ENCODE data around the gene TIMM23B.
"Not testable (repeated sequence)": the region's sequence is repeated elsewhere in the genome, so short reads cannot be mapped to it uniquely, and the experiment has no call there.

The TIMM23B gene

GRCh38 chr10:49941447-49942338, at the start of gene TIMM23B, which contains the start of gene PARG:
Gene TIMM23B, plus strand, starts transcription at chr10:49942053. Its CDS starts 142 bp downstream, at chr10:49942195.
Gene PARG, minus strand, starts transcription at chr10:49942027. Its CDS starts 302 bp downstream, at chr10:49941725.
- peak; percentile 67 for DNase-seq

- not testable (repeated sequence) for DNase-seq
Observed at GRCh38 chr10:49899999-49900398, 41.9 kb upstream of the TIMM23B start.

- DNase-seq = not testable (repeated sequence)
Observed at GRCh38 chr10:49900406-49900805, 41.4 kb upstream of the TIMM23B start.

- DNase-seq = not testable (repeated sequence)
Observed at GRCh38 chr10:49903829-49904228, 38.0 kb upstream of the TIMM23B start.

- DNase-seq = not testable (repeated sequence)
Observed at GRCh38 chr10:49908290-49909080, 33.4 kb upstream of the TIMM23B start.

- DNase-seq = not testable (repeated sequence)
Observed at GRCh38 chr10:49910295-49910694, 31.6 kb upstream of the TIMM23B start.

- DNase-seq = not testable (repeated sequence)
Observed at GRCh38 chr10:49916451-49916850, 25.4 kb upstream of the TIMM23B start.

GRCh38 chr10:49917927-49918326, 23.9 kb upstream of the TIMM23B start:
- DNase-seq = not testable (repeated sequence)

- DNase-seq = not testable (repeated sequence)
Observed at GRCh38 chr10:49922041-49922440, 19.8 kb upstream of the TIMM23B start.

GRCh38 chr10:49923572-49923971, 18.3 kb upstream of the TIMM23B start:
- not testable (repeated sequence) for DNase-seq

GRCh38 chr10:49931276-49931675, 10.6 kb upstream of the TIMM23B start:
- not testable (repeated sequence) for DNase-seq

- DNase-seq = not testable (repeated sequence)
Observed at GRCh38 chr10:49931959-49932728, 9.7 kb upstream of the TIMM23B start.

GRCh38 chr10:49942339-49942705, 469 bp downstream of the TIMM23B start:
- DNase-seq = not testable (repeated sequence)

- DNase-seq = peak; percentile 47
Observed at GRCh38 chr10:49943607-49944006, 1.8 kb downstream of the TIMM23B start.

- DNase-seq = not testable (repeated sequence)
Observed at GRCh38 chr10:49948142-49948541, 6.3 kb downstream of the TIMM23B start.

- not testable (repeated sequence) for DNase-seq
Observed at GRCh38 chr10:49948737-49949136, 6.9 kb downstream of the TIMM23B start.

- DNase-seq = not testable (repeated sequence)
Observed at GRCh38 chr10:49952006-49952405, 10.2 kb downstream of the TIMM23B start.

- peak; percentile 50 for DNase-seq
Observed at GRCh38 chr10:49953122-49953521, 11.3 kb downstream of the TIMM23B start.

GRCh38 chr10:49970331-49970857, 28.5 kb downstream of the TIMM23B start:
- not testable (repeated sequence) for DNase-seq

- DNase-seq = not testable (repeated sequence)
Observed at GRCh38 chr10:49971466-49971865, 29.6 kb downstream of the TIMM23B start.

GRCh38 chr10:49972094-49972493, 30.2 kb downstream of the TIMM23B start:
- DNase-seq = not testable (repeated sequence)

- not testable (repeated sequence) for DNase-seq
Observed at GRCh38 chr10:49977756-49978155, 35.9 kb downstream of the TIMM23B start.

Data from MV-4-11 (cell line).